Activated CD4-positive, alpha-beta T cell treated with anti-CD3 and anti-CD28 coated beads, Interleukin-2, amount 50 U/mL, for 48 hours (primary cell): ENCODE results near the gene TULP1.

Source experiments
- DNase-seq, 2 experiments: peaks; one replicate each; pipeline ENCODE4 v3.0.0-alpha.2; 2020

The TULP1 gene

DNA sequence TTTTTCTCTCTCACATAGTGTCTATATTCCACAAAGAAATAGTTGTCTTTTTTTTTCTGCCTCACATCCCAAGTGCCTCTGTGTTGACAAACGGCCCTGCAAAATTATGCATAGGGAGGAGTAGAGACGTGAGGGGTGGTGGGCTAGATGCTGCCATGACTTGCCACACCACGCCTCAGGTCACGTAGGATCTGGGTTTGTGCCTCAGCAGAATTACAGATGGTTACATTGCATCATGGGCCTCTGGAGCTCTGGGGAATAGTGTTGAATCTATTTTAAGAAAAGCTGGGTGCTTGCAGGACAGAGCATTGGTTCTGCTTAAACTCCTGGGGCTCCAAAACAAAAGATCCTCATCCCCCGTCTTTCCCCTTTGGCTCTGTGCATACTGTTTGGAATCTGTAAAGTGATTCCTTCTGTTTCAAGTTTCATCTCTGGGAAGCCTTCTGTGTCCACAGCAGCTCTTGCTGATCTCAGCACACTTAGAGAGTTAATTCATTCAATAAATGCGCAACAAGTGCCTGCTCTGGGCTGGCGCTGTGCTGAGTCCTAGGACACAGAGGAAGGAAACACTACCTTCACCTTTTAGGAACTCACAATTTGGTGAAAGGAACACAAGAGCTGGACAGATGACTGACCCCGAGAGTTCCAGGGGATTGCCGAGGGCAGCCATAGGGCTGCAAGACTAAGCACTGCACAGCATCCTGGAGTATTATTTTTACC lies 58.1 kb downstream of the TULP1 start:
- DNase-seq, result no peak

DNA sequence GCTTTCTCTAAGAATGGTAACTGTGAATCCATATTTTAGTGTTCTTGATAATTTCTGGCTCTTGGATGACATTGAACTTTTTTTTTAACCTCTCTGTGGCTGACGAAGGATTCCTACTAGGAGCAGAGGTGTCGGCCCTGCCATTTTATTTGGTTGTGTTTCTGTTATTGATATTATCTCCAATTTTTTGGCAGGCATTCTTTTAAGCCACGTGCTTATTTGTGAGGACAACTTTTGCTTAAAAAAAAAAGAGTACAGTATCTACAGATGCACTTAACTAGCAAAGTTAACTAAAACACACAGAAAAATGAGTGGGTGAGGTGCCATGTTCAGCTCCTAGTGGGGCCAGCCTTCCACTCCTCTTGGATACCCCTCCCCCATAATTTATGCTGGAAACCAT lies 59.5 kb downstream of the TULP1 start:
- no peak for DNase-seq

DNA sequence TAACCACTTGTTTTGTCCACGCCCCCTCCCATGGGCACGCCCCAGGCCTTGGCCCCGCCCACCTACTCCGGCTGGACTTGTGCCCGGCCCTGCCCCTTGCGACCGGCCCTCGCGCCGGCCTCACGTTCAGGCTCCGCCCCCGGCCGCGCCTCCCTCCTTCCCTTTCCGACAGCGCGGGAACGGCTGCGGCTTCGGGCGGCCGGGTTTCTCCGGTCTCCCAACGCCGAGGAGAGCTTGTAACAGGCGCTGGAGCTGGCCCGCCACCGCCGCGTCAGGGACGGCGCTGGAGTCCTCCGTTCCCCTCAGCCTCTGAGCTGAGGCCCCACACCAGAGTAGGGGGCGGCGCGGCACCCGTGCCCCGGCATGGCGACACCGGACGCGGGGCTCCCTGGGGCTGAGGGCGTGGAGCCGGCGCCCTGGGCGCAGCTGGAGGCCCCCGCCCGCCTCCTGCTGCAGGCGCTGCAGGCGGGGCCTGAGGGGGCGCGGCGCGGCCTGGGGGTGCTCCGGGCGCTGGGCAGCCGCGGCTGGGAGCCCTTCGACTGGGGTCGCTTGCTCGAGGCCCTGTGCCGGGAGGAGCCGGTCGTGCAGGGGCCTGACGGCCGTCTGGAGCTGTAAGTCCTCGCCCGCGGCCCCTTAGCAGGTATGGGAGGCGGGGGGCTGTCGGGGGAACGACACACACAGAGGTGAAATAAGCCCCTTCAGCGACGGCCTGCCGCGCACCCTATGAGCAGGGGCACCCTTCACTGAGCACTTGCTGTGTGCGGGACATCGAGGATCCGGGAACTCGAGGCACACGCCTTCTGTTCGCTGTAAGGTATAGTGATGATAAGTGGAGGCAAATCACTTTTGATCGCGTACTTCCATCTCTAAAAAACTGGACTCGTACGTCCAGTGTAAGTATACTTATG lies 60.3 kb downstream of the TULP1 start, which contains the start of gene FANCE:
TSS of gene FANCE (plus strand) at position 156 of the 908 bp plus-strand sequence. CDS start at position 364, 208 bp downstream.
- DNase-seq, result peak; percentile 99

DNA sequence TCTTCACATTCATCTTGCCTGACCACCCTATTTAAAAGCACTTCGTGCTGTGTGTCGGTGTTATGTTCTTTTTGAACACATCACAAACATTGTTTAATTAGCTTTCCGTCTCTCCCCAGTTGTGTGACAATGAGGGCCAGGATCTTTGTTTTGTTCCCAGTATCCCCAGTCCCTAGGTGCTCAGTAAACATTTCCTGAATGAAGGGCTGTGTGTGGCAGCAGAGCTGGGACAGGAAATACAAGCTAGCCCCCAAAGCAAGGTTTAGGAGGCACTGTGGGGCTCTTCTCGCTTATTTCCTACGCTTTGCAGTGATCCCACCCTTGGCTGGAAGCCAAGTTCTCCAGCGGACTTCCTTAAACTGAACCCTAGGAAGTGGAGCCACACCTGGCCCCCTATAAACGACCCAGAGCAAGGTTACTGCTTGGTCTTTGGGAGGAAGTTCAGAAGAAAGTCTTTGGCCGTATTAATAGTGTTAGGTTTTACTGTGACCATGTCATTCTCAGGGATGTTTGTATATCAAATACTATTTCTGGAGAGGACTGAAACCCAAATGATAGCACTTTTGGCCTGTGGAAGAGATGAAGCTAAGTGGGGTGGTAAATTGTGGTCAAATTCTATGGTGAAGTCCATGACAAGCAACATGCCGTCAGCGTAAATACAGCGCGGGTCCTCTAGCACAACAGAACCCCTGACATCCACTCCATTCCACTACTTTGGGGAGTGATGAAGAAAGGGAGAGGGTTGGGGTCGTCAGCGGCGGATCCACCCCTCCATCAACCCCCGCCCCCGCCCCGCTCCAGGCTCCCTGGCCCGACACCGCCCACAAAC lies 61.1 kb downstream of the TULP1 start:
- peak in 1 of 2 experiments; percentile 6 for DNase-seq

DNA sequence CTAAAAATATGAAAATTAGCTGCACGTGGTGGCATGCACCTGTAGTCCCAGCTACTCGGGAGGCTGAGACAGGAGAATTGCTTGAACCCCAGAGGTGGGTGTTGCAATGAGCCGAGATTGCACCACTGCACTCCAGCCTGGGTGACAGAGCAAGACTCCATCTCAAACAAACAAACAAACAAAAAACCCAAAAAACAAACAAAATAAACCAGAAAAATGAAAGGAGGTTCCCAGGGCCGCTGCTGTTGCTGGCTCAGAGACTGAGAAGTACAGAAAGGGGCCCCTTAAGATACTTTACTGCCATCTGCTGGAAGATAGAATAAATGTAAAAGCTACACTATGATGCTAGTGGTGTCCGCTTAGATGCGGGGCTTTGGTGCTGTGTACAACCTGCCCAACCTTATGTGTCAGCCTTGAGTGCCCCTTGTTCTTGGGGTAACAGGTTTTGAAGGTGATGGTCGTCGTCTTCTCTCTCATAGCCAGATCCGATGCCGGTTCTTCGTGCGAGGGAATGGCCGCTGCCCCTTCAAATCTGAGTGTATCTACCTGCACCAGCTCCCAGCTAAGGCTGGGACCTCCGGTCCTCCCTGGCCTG lies 63.3 kb downstream of the TULP1 start:
- peak; percentile 20 to 38 for DNase-seq

DNA sequence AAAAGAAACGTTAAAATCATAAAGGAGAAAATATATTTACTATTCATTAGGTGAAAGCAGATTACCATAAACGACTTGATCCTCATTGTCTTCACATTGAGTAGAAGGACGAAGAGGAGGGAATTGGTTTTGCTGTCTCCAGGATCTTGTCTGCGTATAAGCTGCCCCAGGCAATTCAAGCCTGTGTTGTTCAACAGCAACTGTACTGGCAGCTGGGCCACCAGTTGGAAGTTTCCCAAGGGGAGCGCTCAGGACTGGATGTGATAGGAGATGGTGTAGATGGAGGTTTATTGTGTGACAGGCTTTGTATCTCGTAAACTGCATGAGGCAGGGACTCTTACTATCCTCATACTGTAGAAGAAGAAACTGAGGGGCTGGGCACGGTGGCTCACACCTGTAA lies 64.5 kb downstream of the TULP1 start:
- DNase-seq, result no peak
